GM12878 (cell line): ENCODE results near the gene MTIF2. TPM values are rescaled to one million over a fixed set of nuclear protein-coding genes. Genes with fewer than 3 reads are reported as not detected.

Experiments
- CBX3 ChIP-seq: fragments of 200-600 bp; sonication (generic); IDR thresholded peaks from 2 replicates; pipeline ENCODE4 v1.6.1; 2016; ENCODE audit warnings: low read depth, borderline replicate concordance
- EP300 ChIP-seq, 2 experiments: fragments of 150-350 bp in 1 of 2; IDR thresholded peaks; 2 replicates each; pipeline ENCODE4 v1.6.1; 2011 to 2012; ENCODE audit warnings: low read depth in 2 of 2, low read length in 2 of 2, borderline replicate concordance in 1 of 2, improper control_type of control experiment in 1 of 2, inconsistent platforms in 1 of 2; ENCODE audit not compliant: control insufficient read depth in 1 of 2
- ESRRA ChIP-seq: IDR thresholded peaks from 2 replicates; pipeline ENCODE4 v1.6.1; 2012; ENCODE audit warnings: mild to moderate bottlenecking, low read length, improper control_type of control experiment
- EZH2 ChIP-seq: IDR thresholded peaks from 2 replicates; pipeline ENCODE4 v1.6.1; 2012; ENCODE audit warnings: low read depth, mild to moderate bottlenecking, control low read depth, inconsistent platforms, low read length, borderline replicate concordance; ENCODE audit not compliant: control insufficient read depth
- HDAC2 ChIP-seq: fragments of 200-600 bp; sonication (generic); IDR thresholded peaks from 2 replicates; pipeline ENCODE4 v1.6.1; 2017
- JUND ChIP-seq: IDR thresholded peaks from 2 replicates; pipeline ENCODE4 v1.6.1; 2012; ENCODE audit warnings: low read depth, mild to moderate bottlenecking, low read length, improper control_type of control experiment, moderate library complexity
- MTA3 ChIP-seq: IDR thresholded peaks from 2 replicates; pipeline ENCODE4 v1.6.1; 2012; ENCODE audit warnings: low read length, inconsistent platforms, borderline replicate concordance
- MYC ChIP-seq: IDR thresholded peaks from 2 replicates; pipeline ENCODE4 v1.6.1; 2011; ENCODE audit warnings: mild to moderate bottlenecking, low read length, moderate library complexity, inconsistent platforms; ENCODE audit not compliant: insufficient read depth, insufficient replicate concordance, insufficient read length, severe bottlenecking
- NR2C2 ChIP-seq: IDR thresholded peaks from 2 replicates; pipeline ENCODE4 v1.6.1; 2011; ENCODE audit warnings: borderline replicate concordance, low read depth; ENCODE audit not compliant: control insufficient read depth, insufficient read length
- NRF1 ChIP-seq: conservative IDR thresholded peaks from 2 replicates; pipeline ENCODE4 v1.6.1; 2011; ENCODE audit warnings: mild to moderate bottlenecking, low read depth, low read length, improper control_type of control experiment
- PML ChIP-seq: IDR thresholded peaks from 2 replicates; pipeline ENCODE4 v1.6.1; 2012; ENCODE audit warnings: low read length, inconsistent platforms
- SREBF1 ChIP-seq: IDR thresholded peaks from 2 replicates; pipeline ENCODE4 v1.6.1; 2012; ENCODE audit warnings: mild to moderate bottlenecking, low read length
- TCF12 ChIP-seq: IDR thresholded peaks from 2 replicates; pipeline ENCODE4 v1.6.1; 2011; ENCODE audit warnings: low read depth, mild to moderate bottlenecking, low read length
- ZBED1 ChIP-seq: IDR thresholded peaks from 2 replicates; pipeline ENCODE4 v1.6.1; 2016; ENCODE audit warnings: borderline replicate concordance
- ZBTB4 ChIP-seq: fragments of 450-650 bp; formaldehyde crosslinking; IDR thresholded peaks from 2 replicates; pipeline ENCODE4 v1.4.0; 2022; ENCODE audit warnings: mild to moderate bottlenecking, moderate library complexity
- ZNF274 ChIP-seq: IDR thresholded peaks from one replicate; pipeline ENCODE4 v1.8.0; 2011; ENCODE audit not compliant: insufficient read length, insufficient read depth
- ZNF384 ChIP-seq: IDR thresholded peaks from 2 replicates; pipeline ENCODE4 v1.6.1; 2012; ENCODE audit warnings: low read depth, mild to moderate bottlenecking, low read length, improper control_type of control experiment, borderline replicate concordance
- polyA plus RNA-seq, 11 experiments: library from polyadenylated mRNA; depleted of rRNA in 4 of 11; unstranded in 6 of 11; stranded (reverse) in 5 of 11; fragments of >200 nt; fragmentation: Nextera tagmentation in 4 of 11; fragmentation: Illumina TruSeq in 1 of 11; extraction: Ambion mirVana in 4 of 11; extraction: Trizol in 1 of 11; gene quantifications; 1 replicate in 1 of 11; 2 replicates in 10 of 11; pipeline versions ENCODE4 v1.2.1 to v1.2.3, GENCODE V29; 2011 to 2016; ENCODE audit warnings: inconsistent platforms in 2 of 11, missing spikeins in 2 of 11, low read depth in 1 of 11
- total RNA-seq, 4 experiments: library from RNA; depleted of rRNA in 3 of 4; stranded (reverse); fragments of >200 nt in 3 of 4; fragmentation: Illumina TruSeq in 1 of 4; extraction: Trizol in 1 of 4; gene quantifications; 2 replicates each; pipeline versions ENCODE4 v1.2.1 to v1.2.3, GENCODE V29; 2013 to 2021
- TF ChIP-seq, protein P1 (sequence below): IDR thresholded peaks from 2 replicates; pipeline ENCODE4 v1.6.1; 2012; ENCODE audit warnings: low read depth, low read length, improper control_type of control experiment
- TF ChIP-seq, protein P2 (sequence below): fragments of 450-650 bp; IDR thresholded peaks from 2 replicates; pipeline ENCODE4 v1.6.1; 2016; ENCODE audit warnings: mild to moderate bottlenecking
- TF ChIP-seq, protein P3 (sequence below): IDR thresholded peaks from 2 replicates; pipeline ENCODE4 v1.6.1; 2011; ENCODE audit warnings: low read depth, low read length, improper control_type of control experiment, borderline replicate concordance
- TF ChIP-seq, protein P4 (sequence below): fragments of 450-650 bp; IDR thresholded peaks from 2 replicates; pipeline ENCODE4 v1.6.1; 2016; ENCODE audit warnings: mild to moderate bottlenecking

The MTIF2 gene
- total and polyA plus RNA-seq, 10 of the 15 experiments (the other 5 are each of a cell fraction or from before 2014, with no cell fraction given): 26.4 to 63.7 (median 40.0) TPM

DNA sequence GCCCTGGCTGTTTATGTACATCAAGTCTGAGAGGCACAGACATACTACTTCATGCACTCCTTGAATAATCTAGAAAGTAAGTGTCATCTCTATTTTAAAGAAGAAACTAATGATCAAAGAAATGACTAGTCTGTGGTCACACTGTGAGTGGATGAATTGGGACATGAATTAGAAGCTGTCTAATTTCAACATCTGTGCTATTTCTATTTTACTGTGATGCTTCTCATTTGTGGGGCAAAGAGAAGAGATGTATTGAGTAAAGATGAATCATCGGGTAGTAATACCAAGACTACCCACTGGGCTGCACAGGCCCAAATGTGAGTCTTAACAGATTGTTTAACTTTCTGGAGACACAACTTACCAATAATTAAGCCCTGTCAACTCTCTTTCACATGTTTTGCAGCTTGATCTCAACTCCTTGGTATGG lies 42.4 kb upstream of the MTIF2 start (continued):
- TF ChIP-seq ZNF274 (no peak), EP300 (IDR thresholded peaks at IDR 0.05; ENCODE audit: borderline replicate concordance in 1 of 2, control insufficient read depth in 1 of 2, low read depth in 2 of 2, low read length in 2 of 2) (peak; percentile 79; a peak in 3 of 4 replicates), ZNF384 (no peak), TCF12 (0 out of 2 replicates have a peak, but pooled peaks have one; percentile 54), NR2C2 (no peak), NRF1 (no peak), ZBTB4 (CRISPR knock-in tag) (no peak), ZBED1 (peak; percentile 98; the same call in 1 of the 2 replicates), CBX3 (no peak), JUND (peak; percentile 54; the same call in 1 of the 2 replicates), MYC (no peak), PML (peak; percentile 94), ESRRA (no peak), SREBF1 (no peak), MTA3 (peak; percentile 96), EZH2 (no peak), HDAC2 (no peak)
- TF ChIP-seq, protein P1, sequence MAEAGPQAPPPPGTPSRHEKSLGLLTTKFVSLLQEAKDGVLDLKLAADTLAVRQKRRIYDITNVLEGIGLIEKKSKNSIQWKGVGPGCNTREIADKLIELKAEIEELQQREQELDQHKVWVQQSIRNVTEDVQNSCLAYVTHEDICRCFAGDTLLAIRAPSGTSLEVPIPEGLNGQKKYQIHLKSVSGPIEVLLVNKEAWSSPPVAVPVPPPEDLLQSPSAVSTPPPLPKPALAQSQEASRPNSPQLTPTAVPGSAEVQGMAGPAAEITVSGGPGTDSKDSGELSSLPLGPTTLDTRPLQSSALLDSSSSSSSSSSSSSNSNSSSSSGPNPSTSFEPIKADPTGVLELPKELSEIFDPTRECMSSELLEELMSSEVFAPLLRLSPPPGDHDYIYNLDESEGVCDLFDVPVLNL: no peak
- TF ChIP-seq, protein P2, sequence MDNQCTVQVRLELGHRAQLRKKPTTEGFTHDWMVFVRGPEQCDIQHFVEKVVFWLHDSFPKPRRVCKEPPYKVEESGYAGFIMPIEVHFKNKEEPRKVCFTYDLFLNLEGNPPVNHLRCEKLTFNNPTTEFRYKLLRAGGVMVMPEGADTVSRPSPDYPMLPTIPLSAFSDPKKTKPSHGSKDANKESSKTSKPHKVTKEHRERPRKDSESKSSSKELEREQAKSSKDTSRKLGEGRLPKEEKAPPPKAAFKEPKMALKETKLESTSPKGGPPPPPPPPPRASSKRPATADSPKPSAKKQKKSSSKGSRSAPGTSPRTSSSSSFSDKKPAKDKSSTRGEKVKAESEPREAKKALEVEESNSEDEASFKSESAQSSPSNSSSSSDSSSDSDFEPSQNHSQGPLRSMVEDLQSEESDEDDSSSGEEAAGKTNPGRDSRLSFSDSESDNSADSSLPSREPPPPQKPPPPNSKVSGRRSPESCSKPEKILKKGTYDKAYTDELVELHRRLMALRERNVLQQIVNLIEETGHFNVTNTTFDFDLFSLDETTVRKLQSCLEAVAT: no peak
- TF ChIP-seq, protein P3, sequence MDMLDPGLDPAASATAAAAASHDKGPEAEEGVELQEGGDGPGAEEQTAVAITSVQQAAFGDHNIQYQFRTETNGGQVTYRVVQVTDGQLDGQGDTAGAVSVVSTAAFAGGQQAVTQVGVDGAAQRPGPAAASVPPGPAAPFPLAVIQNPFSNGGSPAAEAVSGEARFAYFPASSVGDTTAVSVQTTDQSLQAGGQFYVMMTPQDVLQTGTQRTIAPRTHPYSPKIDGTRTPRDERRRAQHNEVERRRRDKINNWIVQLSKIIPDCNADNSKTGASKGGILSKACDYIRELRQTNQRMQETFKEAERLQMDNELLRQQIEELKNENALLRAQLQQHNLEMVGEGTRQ: no peak
- TF ChIP-seq, protein P4, sequence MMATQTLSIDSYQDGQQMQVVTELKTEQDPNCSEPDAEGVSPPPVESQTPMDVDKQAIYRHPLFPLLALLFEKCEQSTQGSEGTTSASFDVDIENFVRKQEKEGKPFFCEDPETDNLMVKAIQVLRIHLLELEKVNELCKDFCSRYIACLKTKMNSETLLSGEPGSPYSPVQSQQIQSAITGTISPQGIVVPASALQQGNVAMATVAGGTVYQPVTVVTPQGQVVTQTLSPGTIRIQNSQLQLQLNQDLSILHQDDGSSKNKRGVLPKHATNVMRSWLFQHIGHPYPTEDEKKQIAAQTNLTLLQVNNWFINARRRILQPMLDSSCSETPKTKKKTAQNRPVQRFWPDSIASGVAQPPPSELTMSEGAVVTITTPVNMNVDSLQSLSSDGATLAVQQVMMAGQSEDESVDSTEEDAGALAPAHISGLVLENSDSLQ: 0 out of 2 replicates have a peak, but pooled peaks have one; percentile 16
